Upper lobe of right lung (tissue), 1 donor: Measurements from ENCODE around the gene CCDC171. TPM values are rescaled to one million over a fixed set of nuclear protein-coding genes. Genes with fewer than 3 reads are reported as not detected.
"Not testable (repeated sequence)": the region's sequence is repeated elsewhere in the genome, so short reads cannot be mapped to it uniquely, and the experiment has no call there.

ENCODE experiments used
- ATAC-seq: fragments of 200-7000 bp; cut with Tn5 transposase; one replicate; pipeline ENCODE4 v1.9.1; 2020; ENCODE audit warnings: mild to moderate bottlenecking, moderate library complexity
- DNase-seq: peaks from one replicate; pipeline ENCODE4 v3.0.0-alpha.2; 2020
- H3K27ac ChIP-seq: fragments of 200-600 bp; one replicate; pipeline ENCODE4 v1.8.0; 2022
- H3K27me3 ChIP-seq: fragments of 200-600 bp; one replicate; pipeline ENCODE4 v1.8.0; 2022; ENCODE audit warnings: mild to moderate bottlenecking
- H3K36me3 ChIP-seq: fragments of 200-600 bp; one replicate; pipeline ENCODE4 v1.8.0; 2022
- H3K4me1 ChIP-seq: fragments of 200-600 bp; one replicate; pipeline ENCODE4 v1.8.0; 2022
- H3K4me3 ChIP-seq: fragments of 200-600 bp; one replicate; pipeline ENCODE4 v1.8.0; 2022; ENCODE audit warnings: mild to moderate bottlenecking
- H3K9me3 ChIP-seq: fragments of 200-600 bp; one replicate; pipeline ENCODE4 v1.8.0; 2022
- CTCF ChIP-seq: fragments of 200-600 bp; IDR thresholded peaks from one replicate; pipeline ENCODE4 v1.8.0; 2022; ENCODE audit warnings: antibody characterized with exemption
- intact Hi-C: fragments of 100-400 bp; cut with DNase I; formaldehyde crosslinking; loops from one replicate; pipeline ENCODE4 v1.11.0; 2022
- total RNA-seq: library from RNA; stranded (reverse); fragmentation: NEBNext Ultra II Directional; extraction: Animal tissue kit (Norgen Biotek cat#: 25700); gene quantifications from one replicate; pipeline ENCODE4 v1.2.1, GENCODE V29; 2021
- donor health status: DM: no; HTN: yes; CAD: no; lungs with severe emphysema.

The CCDC171 gene
- total RNA-seq, 1 donor from 2014 or later, result 3.0 TPM

- intact Hi-C loops, result no loop called here
- no peak for DNase-seq
- Histone ChIP-seq H3K4me3 (no peak overlapping the region), H3K9me3 (no peaks in the 10 kb centered on the region), H3K36me3 (no peaks in the 10 kb centered on the region), H3K27me3 (no peaks in the 10 kb centered on the region), H3K4me1 (no peaks in the 10 kb centered on the region), H3K27ac (no peak overlapping the region)
- TF ChIP-seq CTCF, result no peak
- ATAC-seq, result no peak
Measured at GRCh38 chr9:15693701-15694100, 140.9 kb downstream of the CCDC171 start.

GRCh38 chr9:15696979-15697378 is 144.1 kb downstream of the CCDC171 start:
- Histone ChIP-seq H3K27ac (no peak overlapping the region), H3K4me1 (no peaks in the 10 kb centered on the region), H3K27me3 (no peaks in the 10 kb centered on the region), H3K36me3 (no peaks in the 10 kb centered on the region), H3K9me3 (no peaks in the 10 kb centered on the region), H3K4me3 (no peak overlapping the region)
- no peak for TF ChIP-seq CTCF
- DNase-seq, result no peak
- no peak for ATAC-seq
- intact Hi-C loops, result no loop called here

- DNase-seq (no peak), ATAC-seq (no peak)
- Histone ChIP-seq H3K27me3 (no peaks in the 10 kb centered on the region), H3K4me3 (no peak overlapping the region), H3K27ac (no peak overlapping the region), H3K4me1 (no peaks in the 10 kb centered on the region), H3K9me3 (no peaks in the 10 kb centered on the region), H3K36me3 (no peaks in the 10 kb centered on the region)
- intact Hi-C loops, result no loop called here
- TF ChIP-seq CTCF, result no peak
Measured at GRCh38 chr9:15697446-15697851, 144.6 kb downstream of the CCDC171 start.

- ATAC-seq, intact Hi-C loops: not testable (repeated sequence)
- peak; percentile 48 for DNase-seq
Measured at GRCh38 chr9:15699876-15700559, 147.2 kb downstream of the CCDC171 start.

GRCh38 chr9:15707000-15707399 is 154.2 kb downstream of the CCDC171 start:
- no peak overlapping the region for H3K4me3 ChIP-seq
- H3K4me1 ChIP-seq, result no peaks in the 10 kb centered on the region
- H3K27ac ChIP-seq, result no peak overlapping the region
- no peaks in the 10 kb centered on the region for H3K36me3 ChIP-seq
- H3K9me3 ChIP-seq, result no peaks in the 10 kb centered on the region
- ATAC-seq (no peak), DNase-seq (no peak)
- no peak for TF ChIP-seq CTCF
- no peaks in the 10 kb centered on the region for H3K27me3 ChIP-seq
- intact Hi-C loops, result no loop called here

More at GRCh38 chr9:15699876-15700559, 147.2 kb downstream of the CCDC171 start:
- H3K9me3 ChIP-seq, H3K4me1 ChIP-seq, H3K27ac ChIP-seq, H3K4me3 ChIP-seq, H3K27me3 ChIP-seq, H3K36me3 ChIP-seq: not testable (repeated sequence)

GRCh38 chr9:15711531-15711930 is 158.7 kb downstream of the CCDC171 start:
- no peaks in the 10 kb centered on the region for H3K27me3 ChIP-seq
- no peak for ATAC-seq
- no peak for TF ChIP-seq CTCF
- H3K36me3 ChIP-seq, result no peaks in the 10 kb centered on the region
- no peak overlapping the region for H3K27ac ChIP-seq
- H3K9me3 ChIP-seq, result no peaks in the 10 kb centered on the region
- H3K4me1 ChIP-seq, result no peaks in the 10 kb centered on the region
- intact Hi-C loops, result no loop called here
- no peak for DNase-seq
- H3K4me3 ChIP-seq, result no peak overlapping the region
